ENCODE measurements around the gene KAZN. TPM values are rescaled to one million over a fixed set of nuclear protein-coding genes. Genes with fewer than 3 reads are reported as not detected.
A peak's percentile ranks its signal among the peaks of the same experiment; 100 is the strongest.

Gene KAZN
- total and polyA plus RNA-seq, 8 donors: 11.1 to 37.5 (median 30.2) TPM

DNA sequence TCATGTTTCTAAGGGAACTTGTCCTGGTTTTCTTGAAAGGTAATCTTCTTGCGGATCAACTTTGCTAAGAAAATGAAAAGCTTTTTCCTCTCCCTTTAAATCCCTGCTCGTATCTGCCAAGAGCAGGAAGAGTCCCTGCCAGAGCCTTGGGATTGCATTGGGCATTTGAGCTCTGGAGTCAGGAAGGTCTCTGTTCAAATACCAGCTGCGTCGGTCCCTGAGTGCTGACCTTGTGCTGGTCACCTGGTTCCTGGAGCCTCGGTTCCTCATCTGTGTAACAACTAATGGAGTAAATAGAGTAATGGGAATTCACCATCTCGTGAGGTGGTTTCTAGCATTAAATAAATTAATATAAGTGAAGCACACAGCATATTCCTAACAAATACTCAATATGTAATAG lies 280.5 kb downstream of the KAZN start:
- Histone ChIP-seq H3K27ac (no peak overlapping the region), H3K4me3 (no peak overlapping the region), H3K36me3 (no peaks in the 10 kb centered on the region), H3K4me1 (no peaks in the 10 kb centered on the region), H3K9me3 (no peaks in the 10 kb centered on the region), H3K27me3 (peaks cover 0 to 18% of the 10 kb centered on the region in 2 donors)
- TF ChIP-seq, protein P1, sequence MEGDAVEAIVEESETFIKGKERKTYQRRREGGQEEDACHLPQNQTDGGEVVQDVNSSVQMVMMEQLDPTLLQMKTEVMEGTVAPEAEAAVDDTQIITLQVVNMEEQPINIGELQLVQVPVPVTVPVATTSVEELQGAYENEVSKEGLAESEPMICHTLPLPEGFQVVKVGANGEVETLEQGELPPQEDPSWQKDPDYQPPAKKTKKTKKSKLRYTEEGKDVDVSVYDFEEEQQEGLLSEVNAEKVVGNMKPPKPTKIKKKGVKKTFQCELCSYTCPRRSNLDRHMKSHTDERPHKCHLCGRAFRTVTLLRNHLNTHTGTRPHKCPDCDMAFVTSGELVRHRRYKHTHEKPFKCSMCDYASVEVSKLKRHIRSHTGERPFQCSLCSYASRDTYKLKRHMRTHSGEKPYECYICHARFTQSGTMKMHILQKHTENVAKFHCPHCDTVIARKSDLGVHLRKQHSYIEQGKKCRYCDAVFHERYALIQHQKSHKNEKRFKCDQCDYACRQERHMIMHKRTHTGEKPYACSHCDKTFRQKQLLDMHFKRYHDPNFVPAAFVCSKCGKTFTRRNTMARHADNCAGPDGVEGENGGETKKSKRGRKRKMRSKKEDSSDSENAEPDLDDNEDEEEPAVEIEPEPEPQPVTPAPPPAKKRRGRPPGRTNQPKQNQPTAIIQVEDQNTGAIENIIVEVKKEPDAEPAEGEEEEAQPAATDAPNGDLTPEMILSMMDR (IDR thresholded peaks at IDR 0.05): no peak
- DNase-seq: no peak
- ATAC-seq: no peak
- intact Hi-C loops (cut with DNase I): no loop called here

DNA sequence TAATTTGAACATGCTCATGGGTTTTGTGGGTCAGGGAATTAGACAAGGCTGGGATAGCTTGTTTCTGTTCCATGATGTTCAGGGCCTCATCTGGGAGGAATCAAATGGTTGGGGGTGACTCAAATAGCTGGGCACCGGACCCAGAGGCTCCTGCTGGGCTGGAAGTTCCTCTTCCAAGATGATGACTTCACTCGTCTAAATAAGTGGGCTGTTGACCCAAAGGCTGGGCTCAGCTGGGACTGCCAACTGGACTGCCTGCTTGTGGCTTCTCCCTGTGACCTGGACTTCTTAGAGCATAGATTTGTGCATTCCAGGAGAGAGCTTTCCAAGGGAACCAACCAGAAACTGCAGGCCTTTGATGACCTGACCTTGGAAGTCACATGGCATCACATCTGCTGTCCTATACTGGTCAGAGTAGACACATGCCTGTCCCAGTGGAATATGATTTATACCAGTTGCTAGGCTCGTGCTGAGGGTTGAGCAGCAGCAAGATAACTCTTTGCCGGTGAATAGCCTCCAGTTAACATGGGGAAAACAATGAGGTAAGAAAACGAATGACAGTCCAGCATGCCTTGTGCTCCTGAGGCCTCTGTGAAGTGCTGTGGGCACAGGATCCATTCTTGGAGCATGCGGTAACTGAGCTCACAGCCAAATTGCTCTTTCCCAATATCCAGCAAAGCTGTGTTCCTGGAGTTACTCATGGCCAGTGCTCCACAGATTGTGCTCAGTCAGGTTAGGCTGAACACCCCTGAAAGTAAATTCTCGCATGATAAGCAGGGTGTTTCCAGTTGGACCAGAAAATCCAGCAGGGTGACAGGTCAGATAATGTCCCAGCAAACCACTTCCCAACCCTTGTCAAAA lies 282.2 kb downstream of the KAZN start:
- no peaks in the 10 kb centered on the region for H3K9me3 ChIP-seq
- peaks cover 0 to 13% of the 10 kb centered on the region in 2 donors for H3K27me3 ChIP-seq
- no peak overlapping the region for H3K4me3 ChIP-seq
- no peaks in the 10 kb centered on the region for H3K4me1 ChIP-seq
- DNase-seq (peak in 2 of 4 donors; percentile 19 to 33), ATAC-seq (peak; percentile 63)
- TF ChIP-seq, protein P1 (IDR thresholded peaks at IDR 0.05): no peak
- H3K36me3 ChIP-seq: no peaks in the 10 kb centered on the region
- intact Hi-C loops (cut with DNase I): no loop called here
- H3K27ac ChIP-seq: no peak overlapping the region

DNA sequence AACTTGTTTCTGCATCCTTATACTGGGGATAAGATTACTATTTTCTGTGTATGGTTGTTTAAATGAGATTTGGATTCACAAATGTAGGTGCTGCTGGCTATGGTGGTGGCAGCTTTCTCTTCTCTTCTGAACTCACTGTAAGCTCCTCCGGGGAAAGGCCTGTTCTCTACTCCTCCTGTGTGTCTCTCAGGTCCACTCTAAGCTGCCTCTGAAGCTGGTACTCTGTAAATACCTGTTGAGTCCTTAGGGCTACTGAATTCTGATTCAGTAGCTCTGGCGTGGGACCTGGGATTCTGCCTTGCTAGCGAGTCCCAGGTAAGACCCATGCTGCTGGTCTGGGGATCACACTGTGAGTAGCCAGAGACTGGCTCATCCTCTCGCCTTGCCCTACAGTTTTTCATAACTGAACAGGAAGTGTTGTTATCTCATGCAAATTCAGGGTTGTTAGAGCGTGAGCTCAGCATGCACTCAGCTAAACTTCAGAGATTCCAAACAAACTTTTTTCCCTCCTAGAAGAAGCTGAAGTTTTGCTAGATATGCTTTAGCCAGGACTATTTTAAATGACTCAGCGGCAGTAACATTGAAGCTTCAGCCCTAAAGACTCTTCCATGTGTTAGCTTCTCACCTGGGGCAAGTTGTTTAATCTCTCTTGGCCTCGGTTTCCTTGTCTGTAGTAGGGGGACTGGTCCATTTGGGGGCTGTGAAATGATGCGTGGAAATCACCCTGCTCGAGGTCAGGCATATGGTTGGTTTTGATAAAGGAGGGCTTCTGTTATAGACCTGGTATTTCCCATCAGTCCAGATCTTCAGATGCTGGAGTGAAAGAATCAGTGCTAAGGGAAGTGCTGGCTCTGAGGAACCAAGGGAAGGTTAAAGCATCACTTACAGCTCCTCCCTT lies 283.5 kb downstream of the KAZN start:
- Histone ChIP-seq H3K4me3 (no peak overlapping the region), H3K27me3 (peaks cover 0 to 3% of the 10 kb centered on the region in 2 donors), H3K9me3 (no peaks in the 10 kb centered on the region), H3K4me1 (no peaks in the 10 kb centered on the region), H3K36me3 (no peaks in the 10 kb centered on the region), H3K27ac (no peak overlapping the region)
- intact Hi-C loops (cut with DNase I): no loop called here
- ATAC-seq (peak; percentile 47), DNase-seq (peak in 1 of 4 donors; percentile 8)
- TF ChIP-seq, protein P1 (IDR thresholded peaks at IDR 0.05): no peak

DNA sequence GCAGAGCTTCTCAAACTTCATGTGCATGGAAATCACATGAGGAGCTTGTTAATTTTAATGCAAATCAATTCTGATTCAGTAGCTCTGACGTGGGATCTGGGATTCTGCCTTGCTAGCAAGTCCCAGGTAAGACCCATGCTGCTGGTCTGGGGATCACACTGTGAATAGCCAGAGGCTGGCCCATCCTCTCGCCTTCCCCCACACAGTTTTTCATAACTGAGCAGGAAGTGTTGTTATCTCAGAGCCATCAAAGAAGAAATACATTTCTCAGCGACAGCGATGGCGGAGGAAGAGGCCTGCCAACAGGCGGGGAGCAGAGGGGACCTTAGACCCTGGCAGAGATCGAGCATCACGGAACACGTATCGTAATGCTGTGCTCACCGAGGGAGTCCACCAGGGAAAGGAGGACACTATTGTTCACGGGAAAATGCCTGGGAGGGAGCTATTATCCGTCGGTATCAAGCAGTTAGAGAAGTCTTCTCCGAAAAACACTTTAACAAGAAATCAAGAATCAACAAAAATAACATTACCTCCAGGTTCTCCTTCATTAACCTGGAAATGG lies 286.2 kb downstream of the KAZN start:
- TF ChIP-seq, protein P1 (IDR thresholded peaks at IDR 0.05): no peak
- H3K4me1 ChIP-seq: no peaks in the 10 kb centered on the region
- ATAC-seq (no peak), DNase-seq (no peak)
- H3K27me3 ChIP-seq: peaks cover 0 to 3% of the 10 kb centered on the region in 2 donors
- no peaks in the 10 kb centered on the region for H3K9me3 ChIP-seq
- no peak overlapping the region for H3K4me3 ChIP-seq
- H3K36me3 ChIP-seq: no peaks in the 10 kb centered on the region
- no peak overlapping the region for H3K27ac ChIP-seq
- intact Hi-C loops (cut with DNase I): no loop called here

Data from left lung (tissue), 10 donors.